Islet of Langerhans (tissue), 1 donor: ENCODE results near the gene TMEM52.

ENCODE experiments used
- FAIRE-seq: peaks from one replicate; lab custom pipeline; 2011; peaks lifted over from hg19 to GRCh38; lab: Jason Lieb, UNC

Gene TMEM52

DNA sequence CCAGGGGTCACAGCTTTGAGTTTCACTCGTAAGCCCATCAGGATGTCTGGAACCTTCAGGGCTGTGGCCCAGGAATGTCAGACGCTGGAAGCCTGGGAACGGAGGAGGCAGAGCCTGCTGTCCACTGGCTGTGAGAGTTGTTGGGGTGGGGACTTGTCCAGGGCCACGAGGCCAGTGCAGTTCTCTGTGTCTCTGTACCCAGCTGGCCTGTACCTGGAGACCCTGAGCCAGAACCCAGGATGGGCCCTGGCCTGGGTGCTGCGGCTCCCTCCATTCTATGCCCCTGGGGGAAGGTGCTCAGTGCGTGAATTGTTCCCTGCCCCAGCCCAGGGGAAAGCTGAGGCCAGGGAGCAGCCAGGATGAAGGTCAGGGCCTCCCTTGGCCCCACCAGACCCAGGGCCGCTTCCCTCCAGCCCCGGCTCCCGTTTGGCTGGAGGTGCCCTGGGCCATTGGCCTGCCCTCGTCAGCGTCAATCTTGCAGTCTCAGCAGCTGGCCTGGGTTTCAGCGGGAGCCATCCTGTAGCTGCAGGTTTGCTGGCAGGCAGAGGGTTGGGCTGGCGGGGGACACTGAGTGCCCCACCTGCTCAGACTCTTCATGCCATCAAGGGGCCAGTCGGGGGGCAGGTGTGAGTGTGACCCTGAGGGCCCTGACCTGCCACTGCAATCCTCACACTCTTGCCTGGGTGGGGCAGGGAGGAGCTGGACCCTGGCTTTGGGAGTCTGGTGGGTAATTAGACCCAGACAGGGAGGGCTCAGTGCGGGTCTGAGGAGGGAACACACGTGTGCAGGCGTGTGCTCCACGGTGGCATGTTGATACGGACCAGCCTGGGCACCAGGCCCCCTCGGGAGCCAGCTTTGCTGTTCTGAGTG, 4.7 kb downstream of the TMEM52 start:
- no peak for FAIRE-seq

DNA sequence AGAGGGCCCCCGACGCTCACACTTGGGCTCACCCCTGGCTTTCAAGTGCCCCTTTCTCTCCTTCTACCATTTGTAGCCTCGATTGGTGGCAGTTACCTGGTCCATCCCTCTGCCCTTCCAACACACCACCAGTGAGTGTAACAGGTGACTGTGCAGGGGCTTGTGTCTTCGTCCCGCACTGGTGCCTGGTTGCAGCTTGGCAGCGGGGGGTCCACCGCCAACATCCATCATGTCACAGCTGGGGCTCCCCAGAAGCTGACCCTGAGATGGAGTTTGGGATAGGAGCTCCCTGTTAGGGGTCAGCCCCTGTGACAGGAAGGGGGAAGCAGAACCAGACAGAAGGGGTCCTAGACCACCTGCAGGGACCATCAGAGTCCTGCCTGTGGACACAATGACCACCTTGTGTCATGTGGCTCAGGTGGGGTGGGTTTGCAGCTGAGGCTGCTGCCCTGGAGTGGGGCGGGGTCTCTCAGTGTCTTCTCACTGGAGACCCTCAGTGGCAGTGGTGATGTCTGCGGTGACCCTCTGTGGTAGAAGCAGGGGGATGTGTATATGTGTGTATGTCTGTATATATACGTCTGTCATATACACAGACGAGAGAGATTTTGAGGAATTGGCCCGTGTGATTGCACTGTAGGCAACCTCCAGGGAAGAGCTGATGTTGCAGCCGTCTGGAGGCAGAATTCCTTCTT, 7.6 kb downstream of the TMEM52 start:
- no peak for FAIRE-seq

DNA sequence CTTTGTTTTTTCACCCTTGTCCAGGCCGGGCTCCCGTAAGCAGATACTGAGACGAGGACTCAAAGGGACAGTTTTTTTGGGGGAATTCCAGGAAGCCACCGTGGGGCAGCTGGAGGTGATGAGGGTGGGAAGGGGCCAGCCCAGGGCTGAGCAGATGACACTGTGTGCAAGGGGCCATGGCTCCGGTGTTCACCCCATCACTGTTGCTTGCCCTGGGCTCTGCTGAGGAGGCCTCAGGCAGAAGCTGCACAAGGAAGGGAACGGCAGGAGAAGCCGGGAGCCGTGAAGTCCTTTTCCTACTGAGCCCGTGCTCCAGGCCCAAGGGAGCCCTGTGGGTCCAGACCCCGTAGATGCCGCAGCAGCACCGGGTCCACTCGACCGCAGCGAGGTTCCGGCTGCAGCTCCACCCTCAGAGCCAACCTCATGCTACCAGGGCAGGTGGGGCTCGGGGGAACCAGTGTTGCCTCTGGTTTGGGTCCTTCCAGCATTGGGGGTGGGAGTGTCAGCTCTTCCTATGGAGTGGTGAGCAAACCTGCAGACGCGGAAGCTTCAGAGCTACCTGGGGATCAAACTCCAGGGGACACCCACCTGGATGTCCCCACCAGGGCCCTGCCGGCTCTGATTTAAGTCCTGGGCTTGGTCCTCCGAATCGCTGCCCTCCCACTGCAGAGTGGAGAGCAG, 8.3 kb downstream of the TMEM52 start:
- FAIRE-seq: no peak

DNA sequence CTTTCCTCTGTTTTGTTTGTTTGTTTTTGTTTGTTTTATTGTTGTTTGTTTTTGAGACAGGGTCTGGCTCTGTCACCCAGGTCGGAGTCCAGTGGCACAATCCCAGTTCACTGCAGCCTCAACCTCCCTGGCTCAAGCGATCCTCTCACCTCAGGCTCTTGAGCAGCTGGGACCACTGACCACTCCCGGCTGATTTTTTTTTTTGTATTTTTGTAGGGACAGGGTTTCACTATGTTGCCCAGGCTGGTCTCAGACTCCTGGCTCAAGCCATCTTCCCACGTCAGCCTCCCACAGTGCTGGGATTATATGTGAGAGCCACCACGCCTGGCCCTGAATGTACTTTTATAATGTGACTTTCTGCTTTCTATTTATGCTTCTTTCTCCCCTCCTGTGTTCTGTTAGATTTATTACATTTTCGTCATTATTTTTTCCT, 9.0 kb downstream of the TMEM52 start:
- no peak for FAIRE-seq

DNA sequence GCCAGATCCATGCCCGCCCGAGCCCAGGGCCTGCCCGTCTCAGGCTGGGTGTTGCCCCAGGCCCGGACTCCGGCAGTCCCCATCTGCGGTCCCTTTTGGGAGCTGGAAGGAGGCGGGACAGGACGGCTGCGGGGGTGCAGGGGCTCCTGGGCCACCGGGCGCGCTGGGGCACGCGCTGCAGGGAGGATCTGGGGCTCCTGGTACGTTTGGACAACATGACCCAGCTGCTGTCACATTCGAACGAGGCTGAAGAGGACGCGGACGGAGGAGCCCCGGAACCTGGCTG, 10.6 kb downstream of the TMEM52 start:
- no peak for FAIRE-seq

DNA sequence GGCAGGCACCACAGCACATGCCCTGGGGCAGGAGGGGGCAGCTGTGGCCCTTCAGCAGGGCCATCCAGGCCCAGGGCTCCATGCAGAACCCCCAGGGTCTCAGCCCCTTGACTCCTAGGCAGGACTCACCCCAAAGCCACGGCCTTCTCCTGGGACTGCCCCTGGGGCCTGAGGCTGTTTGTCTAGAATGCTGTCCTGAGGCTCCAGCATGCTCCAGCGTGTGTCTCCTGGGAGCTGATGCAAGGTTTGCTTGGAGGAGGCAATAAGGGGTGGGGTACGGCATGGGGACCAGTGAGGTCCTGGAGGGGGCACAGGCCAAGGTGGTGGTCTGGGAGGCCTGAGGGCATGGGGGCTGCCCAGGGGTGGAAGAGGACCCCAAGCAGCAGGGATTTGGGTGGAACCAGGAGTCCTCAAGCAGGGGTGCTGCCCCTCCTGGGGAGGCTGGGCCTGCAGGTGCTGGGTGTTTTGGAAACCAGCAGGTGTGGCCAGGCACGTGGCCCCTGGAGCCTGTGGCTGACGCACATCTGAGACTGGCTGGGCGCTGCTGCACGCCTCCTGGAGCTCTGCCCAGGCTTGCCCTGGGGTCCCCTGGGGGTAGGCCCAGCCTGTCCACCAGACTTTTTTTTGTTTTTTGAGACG, 11.9 kb downstream of the TMEM52 start:
- no peak for FAIRE-seq

DNA sequence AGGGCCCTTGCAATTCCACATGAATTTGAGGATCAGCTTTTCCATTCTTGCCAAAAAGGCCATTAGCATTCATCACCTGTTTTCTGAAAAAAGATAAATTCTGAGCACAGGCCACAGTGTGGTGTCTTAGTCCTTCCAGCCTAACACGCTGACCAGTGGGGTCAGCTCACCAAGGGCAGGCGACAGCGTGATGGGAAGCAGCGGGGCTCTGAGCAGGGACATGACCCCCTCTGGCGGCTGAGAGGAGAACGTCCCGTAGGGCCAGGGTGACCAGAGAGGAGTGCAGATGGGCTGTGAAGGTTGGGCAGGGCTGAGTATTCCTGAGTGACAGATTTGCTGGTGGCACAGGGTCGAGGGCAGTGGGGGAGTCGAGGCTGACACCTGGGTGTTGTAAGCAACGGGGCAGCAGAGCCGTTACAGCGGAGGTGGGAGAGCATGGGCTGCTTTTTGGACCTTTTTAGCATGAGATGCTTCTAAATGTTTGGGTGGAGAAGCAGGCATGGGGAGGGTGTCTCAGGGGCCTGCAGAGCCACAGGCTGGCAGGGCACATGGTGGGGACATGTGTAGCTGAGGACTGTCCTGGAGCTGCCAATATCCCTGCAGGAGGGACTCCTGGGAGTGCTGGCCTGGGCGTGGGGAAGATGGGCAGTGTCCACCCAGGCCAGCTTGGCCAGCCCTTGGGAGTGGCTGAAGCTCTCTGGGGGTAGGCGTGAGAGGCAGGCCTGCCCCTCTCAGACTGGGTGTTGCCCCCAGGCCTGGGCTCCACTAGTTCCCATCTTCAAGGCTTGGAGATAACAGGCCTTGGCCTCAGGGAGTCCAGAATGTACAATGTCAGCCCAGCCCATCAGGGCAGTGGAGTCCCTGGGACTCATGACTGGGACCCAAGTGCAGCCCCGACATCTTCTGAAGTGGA, 12.6 kb downstream of the TMEM52 start:
- FAIRE-seq: peak; percentile 30

DNA sequence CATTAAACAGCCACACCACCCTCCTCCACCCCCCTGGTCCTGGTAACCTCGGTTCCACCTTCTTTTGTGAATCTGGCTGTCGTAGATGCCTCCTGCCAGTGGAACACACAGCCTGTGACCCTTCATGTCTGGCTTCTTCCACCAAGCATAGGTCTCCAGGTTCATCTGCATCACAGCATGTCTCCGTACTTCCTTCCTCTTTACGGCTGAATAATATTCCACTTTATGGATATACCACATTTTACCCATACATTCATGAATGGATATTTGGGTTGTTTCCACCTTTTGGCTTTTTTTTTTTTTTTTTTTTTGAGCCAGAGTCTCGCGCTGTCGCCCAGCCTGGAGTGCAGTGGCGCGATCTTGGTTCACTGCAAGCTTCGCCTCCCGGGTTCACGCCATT, 15.9 kb downstream of the TMEM52 start:
- no peak for FAIRE-seq

DNA sequence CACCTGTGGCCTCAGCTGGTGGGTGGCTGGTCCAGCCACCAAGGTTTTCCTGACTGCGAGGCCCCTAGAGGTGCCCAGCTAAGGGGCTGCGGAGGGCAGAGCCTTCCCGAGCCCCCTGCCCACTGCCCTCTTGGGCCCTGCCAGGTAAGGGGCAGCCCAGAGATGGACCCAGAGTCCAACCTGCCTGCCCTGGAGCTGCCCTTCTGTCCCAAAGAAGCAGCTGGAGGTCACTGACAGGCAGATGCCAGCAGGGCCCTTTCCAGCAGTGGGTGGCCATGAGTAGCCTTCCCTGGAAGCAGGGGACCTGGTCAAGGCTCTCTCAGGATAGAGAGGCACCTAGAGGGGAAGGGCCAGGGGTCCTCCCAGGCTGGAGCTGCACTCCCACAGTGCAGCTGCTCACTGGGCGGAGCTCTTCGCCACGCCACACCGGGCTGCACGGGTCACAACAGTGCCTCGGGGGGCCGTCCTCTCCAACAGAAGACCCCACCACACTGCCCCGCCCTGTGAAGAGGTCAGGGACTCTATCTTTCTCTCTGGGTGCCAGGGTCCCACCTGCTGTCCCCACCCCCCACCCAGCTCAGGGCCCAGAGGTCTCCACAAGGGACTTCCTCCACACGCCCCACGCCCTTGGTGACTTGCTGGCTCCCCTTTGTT, 17.3 kb downstream of the TMEM52 start:
- FAIRE-seq: no peak

DNA sequence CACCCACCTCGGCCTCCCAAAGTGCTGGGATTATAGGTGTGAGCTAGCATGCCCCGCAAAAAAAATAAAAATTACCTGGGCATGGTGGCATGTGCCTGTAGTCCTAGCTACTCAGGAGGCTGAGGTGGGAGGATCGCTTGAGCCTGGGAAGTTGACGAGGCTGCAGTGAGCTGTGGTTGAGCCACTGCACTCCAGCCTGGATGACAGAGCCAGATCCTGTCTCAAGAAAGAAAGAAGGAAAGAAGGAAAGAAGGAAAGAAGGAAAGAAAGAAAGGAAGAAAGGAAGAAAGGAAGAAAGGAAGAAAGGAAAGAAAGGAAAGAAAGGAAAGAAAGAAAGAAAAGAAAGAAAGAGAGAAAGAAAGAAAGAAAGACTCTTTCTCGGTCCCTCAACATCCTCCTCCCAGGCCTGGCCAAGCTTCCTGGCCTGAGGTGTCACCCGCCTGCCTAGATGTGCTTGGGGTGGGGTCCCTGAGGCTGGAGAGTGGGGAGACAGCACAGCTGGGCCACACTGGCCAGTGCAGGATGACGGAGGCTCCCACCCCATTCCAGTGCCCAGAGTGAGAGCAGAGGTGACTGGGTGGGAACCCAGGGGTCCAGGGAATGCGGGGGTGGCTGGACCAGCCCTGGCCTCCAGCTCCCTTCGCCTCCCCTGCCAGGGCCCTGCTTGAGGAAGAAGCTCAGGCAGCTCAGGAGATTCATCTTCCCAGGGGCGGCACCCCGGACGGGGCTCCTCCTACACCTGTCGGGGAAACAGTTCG, 18.0 kb downstream of the TMEM52 start:
- no peak for FAIRE-seq

DNA sequence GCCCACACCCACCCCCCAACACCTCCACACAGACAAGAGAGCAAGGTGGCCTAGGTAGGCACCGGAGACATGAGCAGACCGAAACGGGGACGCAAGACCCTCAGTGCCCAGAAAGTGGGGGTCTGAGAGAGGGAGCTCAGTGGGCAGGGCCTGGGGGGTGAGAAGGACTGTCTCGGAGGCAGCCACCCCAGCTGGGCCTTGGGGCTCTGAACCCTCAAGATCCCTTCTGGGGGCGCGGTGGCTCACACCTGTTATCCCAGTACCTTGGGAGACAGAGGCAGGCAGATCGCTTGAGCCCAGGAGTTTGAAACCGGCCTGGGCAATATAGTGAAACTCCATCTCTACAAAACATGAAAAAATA, 19.1 kb downstream of the TMEM52 start:
- FAIRE-seq: no peak

DNA sequence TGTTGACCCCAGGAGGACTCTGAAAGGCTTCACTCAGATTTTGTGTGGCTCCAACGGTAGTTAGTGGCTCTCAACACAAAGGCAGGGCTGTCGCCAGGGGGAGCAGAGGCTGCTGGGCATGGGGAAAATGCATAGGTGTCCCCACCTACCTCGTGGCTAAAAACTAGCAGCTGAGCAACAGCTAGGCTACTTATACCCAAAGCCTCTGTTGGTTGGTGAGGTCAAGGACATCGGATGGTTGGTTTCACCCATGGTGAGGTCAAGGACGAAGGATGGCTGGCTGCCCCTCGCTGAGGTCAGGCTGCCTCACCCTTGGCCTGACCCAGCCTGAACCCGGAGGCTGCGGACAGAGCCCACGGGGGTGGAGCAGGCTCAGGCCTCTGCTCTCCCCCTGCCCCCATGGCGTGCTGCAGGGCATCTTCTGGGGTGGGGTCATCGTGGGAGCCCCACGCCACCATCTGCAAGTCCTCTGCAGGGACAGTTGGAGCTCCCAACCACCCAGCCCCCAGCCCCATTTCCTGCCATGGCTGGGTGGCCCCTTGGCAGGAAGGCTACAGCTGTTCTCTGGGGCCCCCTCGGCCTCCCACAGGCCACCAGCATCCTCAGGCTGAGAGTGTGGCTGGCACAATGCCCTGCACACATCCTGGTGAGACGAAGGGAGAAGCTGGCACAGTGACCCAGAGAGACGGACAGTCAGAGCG, 19.7 kb downstream of the TMEM52 start:
- FAIRE-seq: no peak

DNA sequence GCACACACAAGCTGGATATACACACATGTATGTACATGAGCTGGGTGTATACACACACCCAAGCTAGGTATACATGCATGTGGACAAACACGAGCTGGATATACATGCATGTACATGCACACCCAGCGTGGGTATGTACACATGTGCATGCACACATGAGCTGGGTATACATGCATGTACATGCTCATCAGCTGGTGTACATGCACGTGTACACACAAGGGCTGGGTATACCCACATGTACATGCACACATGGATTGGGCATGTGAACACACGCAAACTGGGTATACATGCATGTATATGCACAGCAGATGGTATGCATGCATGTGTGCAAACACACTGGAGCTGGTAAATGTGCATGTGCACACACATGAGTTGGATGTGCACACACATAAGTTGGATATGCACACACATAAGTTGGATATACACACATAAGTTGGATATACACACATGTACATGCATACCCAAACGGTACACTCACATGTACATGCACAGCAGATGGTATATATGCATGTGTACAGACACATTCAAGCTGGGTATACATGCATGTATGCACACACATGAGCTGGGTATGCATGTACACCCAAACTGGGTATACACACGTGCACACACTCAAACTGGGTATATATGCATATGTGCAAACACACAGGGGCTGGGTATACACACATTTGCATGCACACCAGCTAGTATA, 20.7 kb downstream of the TMEM52 start:
- FAIRE-seq: no peak

DNA sequence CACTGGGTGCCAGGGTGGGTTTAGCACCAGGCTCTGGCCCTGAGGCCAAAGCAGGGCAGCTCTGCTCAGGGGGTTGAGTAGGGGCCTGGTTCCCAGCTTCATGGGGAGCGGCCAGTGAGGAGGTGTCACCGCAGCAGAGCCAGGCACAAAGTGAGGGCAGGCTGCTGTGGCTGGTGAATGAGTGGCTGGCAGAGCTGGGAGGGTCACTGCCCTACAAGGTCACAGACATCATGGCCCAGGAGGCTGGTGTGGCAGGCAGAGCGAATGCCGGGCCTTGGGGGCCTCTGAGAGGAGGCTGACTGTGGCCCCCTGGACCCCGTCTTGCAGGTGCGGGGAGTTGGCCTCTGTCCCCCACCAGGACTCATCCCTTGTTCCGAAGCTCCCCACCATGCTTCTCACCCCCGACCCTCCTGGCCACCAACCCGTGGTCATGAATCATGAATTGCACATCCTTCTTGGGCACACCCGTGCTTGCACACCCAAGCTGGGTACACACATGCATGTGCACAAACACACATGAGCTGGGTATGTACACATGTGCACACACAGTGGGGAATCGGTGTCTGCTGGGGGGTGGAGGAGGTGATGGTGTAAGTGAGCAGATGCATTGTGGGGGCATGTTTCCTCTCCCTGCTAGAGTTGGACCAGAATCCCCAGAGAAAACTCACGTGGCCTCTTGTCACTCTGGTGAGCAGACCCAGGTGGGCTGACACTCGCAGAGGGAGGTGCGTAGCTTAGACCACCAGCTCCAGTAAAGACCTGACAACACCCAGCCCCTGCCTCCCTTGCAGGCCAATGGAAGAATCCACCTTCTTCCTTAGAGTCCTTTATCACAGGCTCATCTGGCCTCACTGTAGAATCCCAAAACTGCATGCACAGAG, 23.4 kb downstream of the TMEM52 start:
- no peak for FAIRE-seq

DNA sequence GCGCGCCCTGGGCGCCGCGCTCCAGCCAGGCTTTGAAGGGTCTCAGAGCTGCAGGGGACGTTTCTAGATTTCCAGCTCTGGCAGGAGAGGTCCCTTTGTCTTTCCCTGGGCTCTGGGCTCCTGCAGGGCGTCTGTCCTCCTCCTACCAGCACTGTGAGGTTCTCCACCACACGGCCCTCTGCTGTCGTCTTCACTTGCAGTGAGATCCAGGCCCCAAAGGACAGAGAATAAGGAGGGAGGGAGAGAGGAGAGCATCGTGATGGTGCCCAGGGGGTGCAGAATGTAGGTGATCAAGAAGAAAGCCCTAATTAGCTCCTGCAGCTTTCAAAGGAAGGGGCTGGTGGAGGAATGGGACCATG, 24.0 kb downstream of the TMEM52 start:
- FAIRE-seq: no peak

DNA sequence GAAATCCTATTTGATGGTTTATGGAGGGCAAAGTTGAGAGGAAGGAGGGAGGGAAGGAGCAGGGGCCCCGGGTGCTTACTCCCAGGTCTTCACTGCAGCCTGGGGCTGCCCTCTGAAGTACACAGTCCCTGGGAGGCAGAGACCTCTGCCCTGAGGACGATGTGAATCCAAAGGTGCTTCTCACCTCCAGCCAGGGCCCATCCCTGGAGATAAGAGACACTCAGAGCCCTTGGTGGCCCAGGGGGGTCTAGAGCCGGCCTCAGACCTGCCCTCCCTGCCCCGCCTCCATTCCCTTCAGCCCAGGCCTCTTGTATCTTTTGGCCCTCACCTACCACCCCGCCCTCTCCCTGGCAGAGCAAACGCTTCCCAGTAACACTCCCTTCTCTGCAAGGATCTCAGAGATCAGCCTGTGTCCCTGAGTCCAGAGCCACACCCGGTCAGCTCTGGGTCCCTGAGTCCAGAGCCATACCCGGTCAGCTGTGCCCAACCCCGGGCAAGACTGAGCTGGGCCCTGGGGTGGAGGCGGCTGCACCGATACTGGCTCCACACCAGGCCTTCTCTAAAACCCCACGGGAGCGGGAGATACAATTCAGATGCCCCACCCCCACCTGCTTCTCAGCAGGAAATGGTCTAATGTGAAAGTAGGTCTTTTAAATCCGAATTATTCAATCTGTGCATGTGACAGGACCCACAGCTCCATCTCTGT, 24.6 kb downstream of the TMEM52 start:
- FAIRE-seq: no peak

DNA sequence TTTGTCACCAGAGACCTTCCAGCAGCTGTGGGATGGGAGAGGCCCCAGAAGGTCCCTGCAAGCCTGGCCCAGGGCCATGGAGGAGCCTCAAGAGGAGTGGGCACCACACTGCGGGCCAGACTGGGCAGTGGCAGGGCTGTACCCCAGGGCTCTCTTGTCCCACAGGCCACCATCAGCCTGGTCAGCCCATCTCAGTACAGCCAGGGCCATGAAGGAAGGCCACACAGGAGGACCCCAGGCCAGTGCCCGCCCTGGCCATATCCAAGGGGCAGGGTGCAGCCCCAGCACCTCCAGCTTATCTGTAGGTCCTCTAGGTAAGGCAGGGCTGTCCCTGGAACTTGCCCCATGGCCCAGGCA, 25.1 kb downstream of the TMEM52 start:
- no peak for FAIRE-seq
